Endothelial cell of umbilical vein (primary cell): ENCODE data around the gene IFNA5. TPM values are rescaled to one million over a fixed set of nuclear protein-coding genes. Genes with fewer than 3 reads are reported as not detected.

Experiments used
- BruUV-seq: library from RNA; stranded (reverse); fragments of 400-500 nt; replicated peaks from 2 replicates; lab custom pipeline; 2021; lab: Mats Ljungman, UMichigan
- CTCF ChIA-PET: fragments of 300-600, 350-600 bp; sonication (Branson Sonifier 250); formaldehyde crosslinking; loops from one replicate; lab custom pipeline; 2021; ENCODE audit warnings: antibody characterized with exemption, inconsistent platforms; lab: Charles Lee
- POLR2A ChIA-PET: fragments of 300-600, 350-600 bp; sonication (Branson Sonifier 250); formaldehyde crosslinking; loops from one replicate; lab custom pipeline; 2021; ENCODE audit warnings: antibody characterized with exemption, inconsistent platforms; lab: Charles Lee
- DNase-seq: peaks from one replicate; pipeline ENCODE4 v3.0.0-alpha.2; 2011; ENCODE audit warnings: low read depth, low spot score
- FAIRE-seq: peaks from 2 replicates; lab custom pipeline; 2011; peaks lifted over from hg19 to GRCh38; lab: Jason Lieb, UNC
- H2AFZ ChIP-seq: 2 replicates; pipeline ENCODE4 v1.6.0; 2012; ENCODE audit warnings: low read depth, low read length, control low read depth, inconsistent platforms
- H3K27ac ChIP-seq: 2 replicates; pipeline ENCODE4 v1.5.1; 2011; ENCODE audit warnings: low read depth, mild to moderate bottlenecking, control low read depth, low read length, moderate library complexity; ENCODE audit not compliant: insufficient read depth
- H3K27me3 ChIP-seq, 2 experiments: 2 replicates each; pipeline versions ENCODE4 v1.6.0 to v1.6.1; 2011; ENCODE audit warnings: low read length in 2 of 2, mixed read lengths in 1 of 2; ENCODE audit not compliant: control insufficient read depth in 2 of 2, insufficient read depth in 2 of 2
- H3K36me3 ChIP-seq, 2 experiments: 2 replicates in 1 of 2; 3 replicates in 1 of 2; pipeline ENCODE4 v1.5.1; 2011; ENCODE audit warnings: low read length in 2 of 2, mild to moderate bottlenecking in 1 of 2, moderate library complexity in 1 of 2; ENCODE audit not compliant: control insufficient read depth in 2 of 2, insufficient read depth in 2 of 2; ENCODE audit errors: extremely low read depth in 1 of 2
- H3K4me1 ChIP-seq: 3 replicates; pipeline ENCODE4 v1.5.1; 2011; ENCODE audit warnings: mild to moderate bottlenecking, low read length; ENCODE audit not compliant: control insufficient read depth, insufficient read depth; ENCODE audit errors: extremely low read depth
- H3K4me2 ChIP-seq: 2 replicates; pipeline ENCODE4 v1.6.1; 2011; ENCODE audit warnings: low read length, control low read depth, mixed read lengths; ENCODE audit not compliant: insufficient read depth
- H3K4me3 ChIP-seq, 3 experiments: fragments of 200-600 bp in 1 of 3; sonication (generic), shearing (Covaris generic) in 1 of 3; replicated peaks in 1 of 3; 2 replicates each; pipeline ENCODE4 v1.5.1; 2011 to 2016; ENCODE audit warnings: control low read depth in 3 of 3, low read length in 3 of 3, mild to moderate bottlenecking in 2 of 3, inconsistent platforms in 1 of 3, low read depth in 1 of 3, moderate library complexity in 1 of 3; ENCODE audit not compliant: insufficient read depth in 1 of 3
- H3K79me2 ChIP-seq: 2 replicates; pipeline ENCODE4 v1.6.0; 2012; ENCODE audit warnings: low read length, inconsistent platforms; ENCODE audit not compliant: control insufficient read depth, insufficient read depth
- H3K9ac ChIP-seq: replicated peaks from 2 replicates; pipeline ENCODE3; 2011; ENCODE audit warnings: low read length, control low read depth; ENCODE audit not compliant: insufficient read depth; ENCODE audit errors: extremely low read depth
- H3K9me1 ChIP-seq: replicated peaks from 3 replicates; pipeline ENCODE4 v1.6.0; 2011; ENCODE audit warnings: mild to moderate bottlenecking, low read length; ENCODE audit not compliant: control insufficient read depth, insufficient read depth; ENCODE audit errors: extremely low read depth
- H3K9me3 ChIP-seq: replicated peaks from 2 replicates; pipeline ENCODE4 v1.5.1; 2012; ENCODE audit warnings: low read length, inconsistent platforms; ENCODE audit not compliant: control insufficient read depth, insufficient read depth
- H4K20me1 ChIP-seq: replicated peaks from 2 replicates; pipeline ENCODE3; 2011; ENCODE audit warnings: mild to moderate bottlenecking, low read length; ENCODE audit not compliant: control insufficient read depth, insufficient read depth; ENCODE audit errors: extremely low read depth
- GATA2 ChIP-seq: IDR thresholded peaks from 2 replicates; pipeline ENCODE4 v1.7.0; 2011; ENCODE audit warnings: low read depth, mild to moderate bottlenecking, moderate library complexity, mixed read lengths, low read length; ENCODE audit not compliant: insufficient read length, insufficient read depth
- MAX ChIP-seq: IDR thresholded peaks from 2 replicates; pipeline ENCODE4 v1.6.1; 2011; ENCODE audit not compliant: insufficient read depth, insufficient read length
- MYC ChIP-seq: IDR thresholded peaks from one replicate; pipeline ENCODE4 v1.6.1; 2011; ENCODE audit warnings: mild to moderate bottlenecking, low read depth, low read length
- POLR2A ChIP-seq: IDR thresholded peaks from 2 replicates; pipeline ENCODE4 v1.6.1; 2012; ENCODE audit warnings: low read depth, mild to moderate bottlenecking, control low read depth, low read length
- dilution Hi-C: fragments of 300-500 bp; cut with MboI; formaldehyde crosslinking; loops from one replicate; pipeline ENCODE4 v1.15.0; 2019; ENCODE audit warnings: low sequenced_read_pairs; ENCODE audit not compliant: extremely low pct_ligation_motif_present
- intact Hi-C: fragments of 100-400 bp; cut with micrococcal nuclease; formaldehyde crosslinking; loops from one replicate; pipeline ENCODE4 v1.10.0; 2022
- polyA plus RNA-seq, 4 experiments: library from polyadenylated mRNA; depleted of rRNA in 3 of 4; stranded (reverse) in 3 of 4; unstranded in 1 of 4; fragments of >200 nt; gene quantifications; 2 replicates each; pipeline versions ENCODE4 v1.2.1 to v1.2.3, GENCODE V29; 2011 to 2012; ENCODE audit warnings: missing spikeins in 1 of 4
- total RNA-seq: library from RNA; stranded (reverse); gene quantifications from 2 replicates; pipeline ENCODE4 v1.2.3, GENCODE V29; 2021
- TF ChIP-seq, protein P1 (sequence below), 2 donors: IDR thresholded peaks; 1 replicate in 1 of 2; 2 replicates in 1 of 2; pipeline ENCODE4 v1.5.1; 2011; ENCODE audit warnings: low read length in 2 of 2, mild to moderate bottlenecking in 2 of 2, moderate library complexity in 2 of 2, control low read depth in 1 of 2, inconsistent platforms in 1 of 2, low read depth in 1 of 2; ENCODE audit not compliant: insufficient read depth in 1 of 2; ENCODE audit errors: extremely low read depth in 1 of 2

The IFNA5 gene
- total and polyA plus RNA-seq, 2 donors (not counting 3 experiments of a cell fraction or from before 2014, with no cell fraction given): not detected

- Histone ChIP-seq H3K36me3 (peaks cover 2 to 6% of the 10 kb centered on the region in 2 experiments), H3K4me1 (peaks cover 20% of the 10 kb centered on the region), H3K27ac (no peak overlapping the region), H3K9ac (no peak overlapping the region), H3K9me3 (no peaks in the 10 kb centered on the region), H3K4me3 (no peak overlapping the region), H3K27me3 (peaks cover 10 to 14% of the 10 kb centered on the region in 2 experiments), H3K4me2 (no peak overlapping the region), H2AFZ (no peak overlapping the region), H4K20me1 (no peaks in the 10 kb centered on the region), H3K79me2 (peaks cover 2% of the 10 kb centered on the region), H3K9me1 (no peaks in the 10 kb centered on the region)
- no TSS peak for BruUV-seq
- POLR2A ChIA-PET: no interaction called here
- CTCF ChIA-PET: interaction anchor here (0.7 to 1.9 kb wide), 5 partner anchors 13 to 146 kb away, joined by 3 to 22 read pairs (median 4); no protein-coding TSS in a partner anchor
- intact Hi-C loops: no loop called here
- DNase-seq (no peak), FAIRE-seq (no peak)
- dilution Hi-C loops: no loop called here
- TF ChIP-seq GATA2: peak; percentile 36
- no peak for TF ChIP-seq MYC
- TF ChIP-seq MAX: no peak
Measured at GRCh38 chr9:21320465-21320864, 15.4 kb upstream of the IFNA5 start.

DNA sequence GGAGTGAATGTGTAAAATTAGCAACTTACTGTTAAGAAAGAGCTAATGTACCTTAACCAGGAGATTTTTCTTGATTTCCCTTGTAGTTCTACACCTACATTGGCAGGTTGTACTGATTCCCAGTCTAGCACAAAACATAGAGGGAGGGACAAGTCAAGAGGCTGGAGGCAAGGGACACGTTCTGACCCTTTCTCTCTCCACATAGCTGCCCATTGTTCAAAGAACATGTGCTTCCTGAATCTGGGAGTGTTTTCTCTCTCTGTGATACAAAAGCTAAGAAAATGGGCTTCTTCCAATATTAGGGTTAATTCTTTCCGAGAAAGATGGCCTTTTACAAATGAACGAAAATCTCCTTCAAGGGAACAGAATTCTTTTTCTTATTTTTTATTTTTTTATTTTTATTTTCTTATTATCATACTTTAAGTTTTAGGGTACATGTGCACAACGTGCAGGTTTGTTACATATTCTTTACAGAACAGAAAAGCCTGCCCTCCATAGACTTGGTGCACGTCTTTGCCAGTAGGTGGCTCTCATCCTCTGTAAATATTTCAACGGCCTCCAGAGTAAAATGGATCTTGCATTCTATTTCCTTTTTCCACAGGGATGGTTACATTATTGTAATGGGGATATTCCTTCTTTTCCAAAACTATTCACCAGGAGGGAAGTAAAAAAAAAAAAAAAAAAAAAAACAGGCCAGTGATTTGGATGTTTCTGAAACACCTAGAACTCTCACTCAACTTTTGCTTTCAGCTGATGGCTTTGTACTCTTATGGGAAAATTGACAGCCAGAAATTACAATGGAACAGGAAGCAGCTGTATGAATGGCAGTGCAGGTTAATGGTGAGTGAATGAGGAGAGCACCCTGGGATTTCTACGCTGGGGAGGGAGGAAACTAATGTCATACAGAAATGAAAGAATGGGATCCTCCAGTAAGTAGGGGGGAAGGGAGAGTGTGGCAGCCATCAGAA lies 13.1 kb upstream of the IFNA5 start:
- peaks cover 2% of the 10 kb centered on the region in 2 experiments for H3K36me3 ChIP-seq
- ChIA-PET CTCF (interaction anchor here (0.6 to 2.6 kb wide), 31 partner anchors 8 to 1798 kb away, joined by 3 to 62 read pairs (median 4); partner anchors contain the start of genes KLHL9 and MLLT3), POLR2A (interaction anchor here (0.7 kb wide), 1 partner anchor 15 kb away, joined by 7 read pairs; no protein-coding TSS in a partner anchor)
- H2AFZ ChIP-seq: no peak overlapping the region
- H3K27ac ChIP-seq: peak overlapping the region; percentile 20
- H3K4me1 ChIP-seq: peaks cover 13% of the 10 kb centered on the region
- H3K4me2 ChIP-seq: peak overlapping the region; percentile 43
- H4K20me1 ChIP-seq: no peaks in the 10 kb centered on the region
- H3K9me1 ChIP-seq: no peaks in the 10 kb centered on the region
- no peak for TF ChIP-seq POLR2A
- TF ChIP-seq, protein P1, sequence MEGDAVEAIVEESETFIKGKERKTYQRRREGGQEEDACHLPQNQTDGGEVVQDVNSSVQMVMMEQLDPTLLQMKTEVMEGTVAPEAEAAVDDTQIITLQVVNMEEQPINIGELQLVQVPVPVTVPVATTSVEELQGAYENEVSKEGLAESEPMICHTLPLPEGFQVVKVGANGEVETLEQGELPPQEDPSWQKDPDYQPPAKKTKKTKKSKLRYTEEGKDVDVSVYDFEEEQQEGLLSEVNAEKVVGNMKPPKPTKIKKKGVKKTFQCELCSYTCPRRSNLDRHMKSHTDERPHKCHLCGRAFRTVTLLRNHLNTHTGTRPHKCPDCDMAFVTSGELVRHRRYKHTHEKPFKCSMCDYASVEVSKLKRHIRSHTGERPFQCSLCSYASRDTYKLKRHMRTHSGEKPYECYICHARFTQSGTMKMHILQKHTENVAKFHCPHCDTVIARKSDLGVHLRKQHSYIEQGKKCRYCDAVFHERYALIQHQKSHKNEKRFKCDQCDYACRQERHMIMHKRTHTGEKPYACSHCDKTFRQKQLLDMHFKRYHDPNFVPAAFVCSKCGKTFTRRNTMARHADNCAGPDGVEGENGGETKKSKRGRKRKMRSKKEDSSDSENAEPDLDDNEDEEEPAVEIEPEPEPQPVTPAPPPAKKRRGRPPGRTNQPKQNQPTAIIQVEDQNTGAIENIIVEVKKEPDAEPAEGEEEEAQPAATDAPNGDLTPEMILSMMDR (IDR thresholded peaks at IDR 0.05; ENCODE audit: extremely low read depth in 1 of 2, insufficient read depth in 1 of 2, low read depth in 1 of 2, low read length in 2 of 2): peak; percentile 37 to 61
- no peaks in the 10 kb centered on the region for H3K79me2 ChIP-seq
- no peaks in the 10 kb centered on the region for H3K9me3 ChIP-seq
- FAIRE-seq (peak; percentile 59), DNase-seq (peak; percentile 76)
- no peak overlapping the region for H3K4me3 ChIP-seq
- no peak overlapping the region for H3K9ac ChIP-seq
- H3K27me3 ChIP-seq: peaks cover 10 to 22% of the 10 kb centered on the region in 2 experiments
- intact Hi-C loops (loop anchor here (1.0 to 5.0 kb wide), 8 partner anchors 17 to 471 kb away; partner anchors contain the start of gene KLHL9), dilution Hi-C loops (no loop called here)
- BruUV-seq: no TSS peak
